Mesendoderm (in vitro differentiated cells): ENCODE data around the gene EYS.

Experiments used
- DNase-seq: peaks from one replicate; pipeline ENCODE4 v3.0.0; 2013
- H2AK5ac ChIP-seq: 2 replicates; pipeline ENCODE4 v1.6.1; 2013; ENCODE audit warnings: low read length, inconsistent platforms
- H2BK120ac ChIP-seq: 2 replicates; pipeline ENCODE4 v1.6.1; 2013; ENCODE audit warnings: low read depth, mild to moderate bottlenecking, low read length, moderate library complexity, mixed read lengths
- H2BK15ac ChIP-seq: replicated peaks from 2 replicates; pipeline ENCODE4 v1.6.1; 2013; ENCODE audit warnings: low read depth, mild to moderate bottlenecking, moderate library complexity
- H2BK5ac ChIP-seq: 2 replicates; pipeline ENCODE4 v1.6.1; 2013; ENCODE audit warnings: low read length, inconsistent platforms
- H3K18ac ChIP-seq: 2 replicates; pipeline ENCODE4 v1.6.1; 2013; ENCODE audit warnings: mild to moderate bottlenecking, low read length, mixed read lengths
- H3K23ac ChIP-seq: one replicate; pipeline ENCODE4 v1.6.1; 2013; ENCODE audit warnings: low read length
- H3K27ac ChIP-seq: 2 replicates; pipeline ENCODE4 v1.5.1; 2013; ENCODE audit warnings: low read depth, mild to moderate bottlenecking, inconsistent platforms, low read length, moderate library complexity
- H3K27me3 ChIP-seq: 2 replicates; pipeline ENCODE4 v1.6.1; 2013; ENCODE audit warnings: low read length, control low read depth, mild to moderate bottlenecking, inconsistent platforms; ENCODE audit not compliant: insufficient read depth, poor library complexity
- H3K36me3 ChIP-seq: 2 replicates; pipeline ENCODE4 v1.6.1; 2013; ENCODE audit warnings: low read length, inconsistent platforms; ENCODE audit not compliant: control insufficient read depth, insufficient read depth
- H3K4ac ChIP-seq: one replicate; pipeline ENCODE4 v1.6.1; 2013; ENCODE audit warnings: low read depth, mild to moderate bottlenecking, low read length, moderate library complexity
- H3K4me1 ChIP-seq: 2 replicates; pipeline ENCODE4 v1.6.1; 2013; ENCODE audit warnings: low read depth, low read length, inconsistent platforms; ENCODE audit not compliant: control insufficient read depth
- H3K4me2 ChIP-seq: 2 replicates; pipeline ENCODE4 v1.6.1; 2013; ENCODE audit warnings: low read length
- H3K4me3 ChIP-seq: 2 replicates; pipeline ENCODE4 v1.5.1; 2013; ENCODE audit warnings: mild to moderate bottlenecking, low read length
- H3K56ac ChIP-seq: one replicate; pipeline ENCODE4 v1.6.1; 2013; ENCODE audit warnings: low read length
- H3K79me1 ChIP-seq: 2 replicates; pipeline ENCODE4 v1.6.1; 2013; ENCODE audit warnings: low read length, inconsistent platforms
- H3K79me2 ChIP-seq: 2 replicates; pipeline ENCODE4 v1.6.1; 2013; ENCODE audit warnings: mild to moderate bottlenecking, low read length; ENCODE audit not compliant: control insufficient read depth, insufficient read depth
- H3K9ac ChIP-seq: 2 replicates; pipeline ENCODE4 v1.6.1; 2013; ENCODE audit warnings: low read length, inconsistent platforms
- H4K5ac ChIP-seq: one replicate; pipeline ENCODE4 v1.6.1; 2013; ENCODE audit warnings: low read length
- H4K8ac ChIP-seq: one replicate; pipeline ENCODE4 v1.6.1; 2013; ENCODE audit warnings: low read depth, mild to moderate bottlenecking, control low read depth, low read length, moderate library complexity
- WGBS: extraction: QIAGEN DNeasy Blood & Tissue Kit; methylation state at CpG from one replicate; pipeline ENCODE4 v1.1.7; 2013; ENCODE audit warnings: low lambda C conversion rate, missing lambda C conversion rate; ENCODE audit not compliant: insufficient coverage; ENCODE audit errors: extremely low coverage; 5-methylcytosine and 5-hydroxymethylcytosine counted together

Gene EYS

DNA sequence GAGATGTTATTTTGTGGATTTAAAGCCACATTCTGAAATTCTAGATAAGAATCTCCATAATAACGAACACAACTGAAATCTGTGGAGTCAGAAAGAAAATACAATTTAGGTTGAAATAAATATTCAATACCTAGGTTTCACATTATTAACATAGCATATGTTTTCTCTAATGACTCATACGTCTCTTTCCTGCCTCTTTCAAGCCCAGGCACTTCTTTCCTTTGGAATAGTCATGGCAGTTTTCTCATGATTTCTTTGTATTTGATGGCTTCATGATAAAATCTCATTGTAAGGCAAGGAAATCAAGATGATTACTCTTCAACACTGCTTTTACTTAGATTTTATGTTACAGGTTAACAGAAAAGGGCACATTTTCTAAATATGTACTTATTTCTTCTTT, 1267.8 kb downstream of the EYS start:
- WGBS: no CpG with 5 or more reads among the region's 2 CpGs
- no peak overlapping the region for H2BK15ac ChIP-seq
- no peak overlapping the region for H4K8ac ChIP-seq
- no peaks in the 10 kb centered on the region for H3K4me1 ChIP-seq
- no peak overlapping the region for H3K4me2 ChIP-seq
- no peaks in the 10 kb centered on the region for H3K36me3 ChIP-seq
- no peak overlapping the region for H4K5ac ChIP-seq
- no peaks in the 10 kb centered on the region for H3K79me2 ChIP-seq
- no peak overlapping the region for H3K23ac ChIP-seq
- H3K56ac ChIP-seq: no peak overlapping the region
- H3K79me1 ChIP-seq: no peaks in the 10 kb centered on the region
- no peak overlapping the region for H2BK5ac ChIP-seq
- no peak overlapping the region for H3K27ac ChIP-seq
- no peak overlapping the region for H2BK120ac ChIP-seq
- no peak overlapping the region for H3K18ac ChIP-seq
- no peak overlapping the region for H2AK5ac ChIP-seq
- H3K27me3 ChIP-seq: no peaks in the 10 kb centered on the region
- no peak overlapping the region for H3K4me3 ChIP-seq
- no peak for DNase-seq
- no peak overlapping the region for H3K4ac ChIP-seq
- H3K9ac ChIP-seq: no peak overlapping the region

DNA sequence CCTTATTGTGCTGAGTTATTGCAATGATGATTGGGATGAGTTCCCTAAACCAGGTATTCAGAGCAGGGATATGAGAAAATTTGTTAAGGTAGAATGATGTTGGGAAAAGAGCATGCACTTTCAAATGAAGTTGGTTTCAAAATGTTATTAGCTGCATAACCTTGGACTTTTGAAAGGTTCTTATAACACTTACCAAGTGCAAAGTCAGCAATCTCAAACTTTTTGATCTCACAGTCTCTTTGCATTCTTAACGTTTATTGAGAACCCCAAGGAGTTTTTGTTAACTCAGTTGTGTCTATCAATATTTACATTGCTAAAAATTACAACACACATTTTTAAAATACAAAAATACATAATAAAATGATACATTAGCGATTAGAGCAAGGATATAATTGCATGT, 1269.0 kb downstream of the EYS start:
- no peak overlapping the region for H2BK15ac ChIP-seq

DNA sequence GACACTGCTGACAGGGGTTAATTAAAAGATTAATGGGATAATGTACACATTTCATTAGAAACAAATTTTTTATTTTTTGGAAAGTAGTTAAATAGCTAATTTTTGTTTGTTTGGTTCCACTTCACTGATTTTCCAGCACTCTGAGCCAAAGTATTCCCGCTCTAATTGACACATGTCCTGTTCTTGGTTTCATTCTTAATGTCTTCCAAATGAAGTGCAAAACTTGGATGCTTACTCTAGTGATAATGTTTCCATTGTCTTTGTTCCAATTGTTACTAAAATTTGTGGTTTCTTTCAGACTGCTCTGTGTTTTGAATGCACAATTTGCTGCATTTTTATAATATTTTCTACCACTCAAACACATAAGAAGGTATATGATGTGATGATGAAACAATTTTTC, 1277.1 kb downstream of the EYS start:
- no CpG with 5 or more reads among the region's 1 CpG for WGBS
- H2BK120ac ChIP-seq: no peak overlapping the region
- H3K9ac ChIP-seq: no peak overlapping the region
- no peak overlapping the region for H3K4me2 ChIP-seq
- H3K4me1 ChIP-seq: no peaks in the 10 kb centered on the region
- no peak overlapping the region for H2AK5ac ChIP-seq
- H3K79me1 ChIP-seq: no peaks in the 10 kb centered on the region
- no peak overlapping the region for H2BK15ac ChIP-seq
- H3K56ac ChIP-seq: no peak overlapping the region
- DNase-seq: no peak
- no peak overlapping the region for H3K18ac ChIP-seq
- no peaks in the 10 kb centered on the region for H3K27me3 ChIP-seq
- H3K79me2 ChIP-seq: no peaks in the 10 kb centered on the region
- H3K4ac ChIP-seq: no peak overlapping the region
- no peak overlapping the region for H4K5ac ChIP-seq
- H2BK5ac ChIP-seq: no peak overlapping the region
- no peak overlapping the region for H4K8ac ChIP-seq
- no peak overlapping the region for H3K27ac ChIP-seq
- H3K23ac ChIP-seq: no peak overlapping the region
- H3K36me3 ChIP-seq: no peaks in the 10 kb centered on the region
- no peak overlapping the region for H3K4me3 ChIP-seq

More for the DNA sequence above, 1269.0 kb downstream of the EYS start:
- H2BK5ac ChIP-seq: no peak overlapping the region
- H3K4me1 ChIP-seq: no peaks in the 10 kb centered on the region
- H3K56ac ChIP-seq: no peak overlapping the region
- H3K4me3 ChIP-seq: no peak overlapping the region
- no peaks in the 10 kb centered on the region for H3K27me3 ChIP-seq
- no CpG with 5 or more reads among the region's 2 CpGs for WGBS
- no peak overlapping the region for H3K4me2 ChIP-seq
- no peak for DNase-seq
- no peak overlapping the region for H3K27ac ChIP-seq
- no peaks in the 10 kb centered on the region for H3K36me3 ChIP-seq
- no peaks in the 10 kb centered on the region for H3K79me1 ChIP-seq
- no peak overlapping the region for H4K8ac ChIP-seq
- H3K23ac ChIP-seq: no peak overlapping the region
- no peak overlapping the region for H2AK5ac ChIP-seq
- no peaks in the 10 kb centered on the region for H3K79me2 ChIP-seq
- H2BK120ac ChIP-seq: no peak overlapping the region
- no peak overlapping the region for H3K18ac ChIP-seq
- no peak overlapping the region for H4K5ac ChIP-seq
- H3K4ac ChIP-seq: no peak overlapping the region
- H3K9ac ChIP-seq: no peak overlapping the region

DNA sequence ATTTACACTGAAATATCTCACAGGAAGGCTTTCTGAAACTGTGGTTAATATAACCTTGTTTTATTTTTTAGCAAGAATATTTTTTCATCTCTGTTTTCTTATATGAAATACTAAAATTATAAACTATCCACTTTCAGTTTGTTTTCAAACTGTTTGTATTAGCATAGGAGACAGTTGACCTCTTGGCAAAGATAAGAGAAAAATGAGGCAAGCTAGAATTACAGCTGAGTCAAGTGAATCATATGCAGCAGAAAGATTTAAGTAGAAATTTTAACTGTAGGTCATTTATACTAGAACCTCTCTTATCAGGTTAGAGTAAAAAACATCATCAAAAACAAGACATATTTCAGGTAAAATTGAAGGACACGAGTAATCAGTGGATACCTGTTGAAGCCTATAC, 1278.8 kb downstream of the EYS start:
- no peak overlapping the region for H2BK15ac ChIP-seq
- H4K8ac ChIP-seq: no peak overlapping the region
- no peaks in the 10 kb centered on the region for H3K36me3 ChIP-seq
- no peak overlapping the region for H4K5ac ChIP-seq
- WGBS: no CpG with 5 or more reads among the region's 1 CpG
- H2AK5ac ChIP-seq: no peak overlapping the region
- no peaks in the 10 kb centered on the region for H3K79me1 ChIP-seq
- no peak overlapping the region for H3K4ac ChIP-seq
- H3K9ac ChIP-seq: no peak overlapping the region
- no peak for DNase-seq
- no peaks in the 10 kb centered on the region for H3K4me1 ChIP-seq
- no peak overlapping the region for H3K4me2 ChIP-seq
- H3K23ac ChIP-seq: no peak overlapping the region
- no peak overlapping the region for H2BK120ac ChIP-seq
- H3K79me2 ChIP-seq: no peaks in the 10 kb centered on the region
- no peak overlapping the region for H2BK5ac ChIP-seq
- no peak overlapping the region for H3K56ac ChIP-seq
- no peak overlapping the region for H3K27ac ChIP-seq
- no peak overlapping the region for H3K4me3 ChIP-seq
- no peaks in the 10 kb centered on the region for H3K27me3 ChIP-seq
- H3K18ac ChIP-seq: no peak overlapping the region

DNA sequence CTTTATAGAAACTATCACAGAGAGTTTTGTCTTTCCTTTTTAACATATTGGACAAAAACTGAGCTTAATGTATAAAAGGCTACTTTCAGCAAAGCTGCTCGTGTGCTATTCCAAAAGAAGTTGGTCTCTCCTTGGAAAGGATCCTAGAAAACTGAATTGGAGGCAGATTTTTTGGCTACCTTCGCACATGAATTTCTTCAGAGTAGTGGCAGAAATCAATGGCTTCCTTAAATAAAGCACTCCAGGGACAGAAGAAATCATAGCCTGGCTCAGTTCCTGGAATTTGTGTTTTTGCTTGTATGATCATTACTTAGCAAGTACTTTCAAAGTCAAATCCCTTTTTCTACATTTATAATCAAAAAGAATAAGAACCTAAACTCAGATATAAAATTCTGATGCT, 1291.1 kb downstream of the EYS start:
- Histone ChIP-seq H3K4me2 (no peak overlapping the region), H4K5ac (no peak overlapping the region), H3K27me3 (no peaks in the 10 kb centered on the region), H2BK5ac (no peak overlapping the region), H3K4ac (no peak overlapping the region), H3K27ac (no peak overlapping the region), H3K79me1 (no peaks in the 10 kb centered on the region), H3K56ac (no peak overlapping the region), H3K18ac (no peak overlapping the region), H3K9ac (no peak overlapping the region), H3K23ac (no peak overlapping the region), H3K4me1 (no peaks in the 10 kb centered on the region), H2BK120ac (no peak overlapping the region), H3K79me2 (no peaks in the 10 kb centered on the region), H3K4me3 (no peak overlapping the region), H3K36me3 (no peaks in the 10 kb centered on the region), H4K8ac (no peak overlapping the region), H2AK5ac (no peak overlapping the region), H2BK15ac (no peak overlapping the region)
- DNase-seq: no peak
- no CpG with 5 or more reads among the region's 2 CpGs for WGBS

DNA sequence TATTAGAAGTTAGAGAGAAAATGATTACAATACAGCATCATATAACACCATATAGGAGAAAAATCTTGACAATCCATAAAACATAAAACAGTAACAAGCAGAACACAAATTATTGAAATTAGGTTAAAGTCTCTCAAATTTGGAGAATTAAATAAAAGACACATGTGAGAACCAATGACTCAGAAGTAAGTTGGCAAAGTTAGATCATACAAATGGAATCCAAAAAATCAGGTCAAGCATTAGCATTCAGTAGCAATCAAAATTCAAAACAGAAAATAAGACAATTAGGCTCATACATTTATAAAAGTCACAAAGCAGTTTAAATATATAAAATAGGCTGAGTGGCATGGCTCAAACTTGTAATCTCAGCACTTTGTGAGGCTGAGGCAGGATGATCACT, 1295.8 kb downstream of the EYS start:
- no peak overlapping the region for H3K4me3 ChIP-seq
- no peak overlapping the region for H4K8ac ChIP-seq
- no peak overlapping the region for H3K4me2 ChIP-seq
- no peaks in the 10 kb centered on the region for H3K4me1 ChIP-seq
- H2BK15ac ChIP-seq: no peak overlapping the region
- no peaks in the 10 kb centered on the region for H3K36me3 ChIP-seq
- no peak overlapping the region for H2AK5ac ChIP-seq
- H3K18ac ChIP-seq: no peak overlapping the region
- no peak overlapping the region for H4K5ac ChIP-seq
- H3K9ac ChIP-seq: no peak overlapping the region
- no peak overlapping the region for H3K27ac ChIP-seq
- H3K23ac ChIP-seq: no peak overlapping the region
- no peak overlapping the region for H2BK120ac ChIP-seq
- H3K4ac ChIP-seq: no peak overlapping the region
- no peaks in the 10 kb centered on the region for H3K79me2 ChIP-seq
- no peak overlapping the region for H3K56ac ChIP-seq
- no peaks in the 10 kb centered on the region for H3K79me1 ChIP-seq
- H2BK5ac ChIP-seq: no peak overlapping the region
- DNase-seq: no peak
- H3K27me3 ChIP-seq: no peaks in the 10 kb centered on the region
